Fibroblast of skin of left quadriceps (primary cell): ENCODE measurements around the gene KLHDC3.
A peak's percentile ranks its signal among the peaks of the same experiment; 100 is the strongest.
"Not testable (repeated sequence)": the region's sequence is repeated elsewhere in the genome, so short reads cannot be mapped to it uniquely, and the experiment has no call there.

ENCODE experiments used
- DNase-seq, 2 experiments: peaks; one replicate each; pipeline ENCODE4 v3.0.0-alpha.2; 2013; ENCODE audit warnings: low read depth in 2 of 2

Gene KLHDC3

DNA sequence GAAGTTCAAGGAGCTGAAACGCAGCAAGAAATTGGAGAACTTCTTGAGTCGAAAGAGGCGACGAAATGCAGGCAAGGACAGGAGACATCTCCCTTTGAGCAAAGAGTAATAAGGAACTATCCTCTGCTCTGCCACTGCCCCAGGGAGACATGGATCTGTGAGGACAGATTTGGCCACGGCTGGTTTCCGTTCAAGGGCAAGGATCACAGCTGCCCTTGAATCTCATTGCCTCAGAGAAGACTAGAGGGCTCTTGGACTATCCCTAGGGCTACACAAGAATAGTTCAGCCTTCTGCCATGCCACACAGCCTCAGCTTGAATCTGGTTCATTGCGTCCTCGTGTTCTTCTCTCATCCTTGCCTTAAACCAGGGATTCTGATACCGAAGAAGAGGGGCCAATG, 15.1 kb downstream of the KLHDC3 start:
- DNase-seq, result no peak

DNA sequence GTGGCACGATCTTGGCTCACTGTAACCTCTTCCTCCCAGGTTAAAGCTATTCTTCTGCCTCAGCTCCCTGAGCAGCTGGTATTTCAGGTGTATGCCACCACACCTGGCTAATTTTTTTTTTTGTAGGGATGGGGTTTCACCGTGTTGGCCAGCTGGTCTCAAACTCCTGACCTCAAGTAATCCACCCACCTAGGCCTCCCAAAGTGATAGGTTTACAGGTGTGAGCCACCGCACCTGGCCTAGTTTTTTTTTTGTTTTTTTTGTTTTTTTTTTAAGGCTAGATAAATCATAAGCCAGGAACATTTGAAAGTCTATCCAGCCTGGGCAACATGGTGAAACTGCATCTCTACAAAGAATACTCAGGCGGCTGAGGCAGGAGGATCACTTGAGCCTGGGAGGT, 18.3 kb downstream of the KLHDC3 start:
- no peak for DNase-seq

DNA sequence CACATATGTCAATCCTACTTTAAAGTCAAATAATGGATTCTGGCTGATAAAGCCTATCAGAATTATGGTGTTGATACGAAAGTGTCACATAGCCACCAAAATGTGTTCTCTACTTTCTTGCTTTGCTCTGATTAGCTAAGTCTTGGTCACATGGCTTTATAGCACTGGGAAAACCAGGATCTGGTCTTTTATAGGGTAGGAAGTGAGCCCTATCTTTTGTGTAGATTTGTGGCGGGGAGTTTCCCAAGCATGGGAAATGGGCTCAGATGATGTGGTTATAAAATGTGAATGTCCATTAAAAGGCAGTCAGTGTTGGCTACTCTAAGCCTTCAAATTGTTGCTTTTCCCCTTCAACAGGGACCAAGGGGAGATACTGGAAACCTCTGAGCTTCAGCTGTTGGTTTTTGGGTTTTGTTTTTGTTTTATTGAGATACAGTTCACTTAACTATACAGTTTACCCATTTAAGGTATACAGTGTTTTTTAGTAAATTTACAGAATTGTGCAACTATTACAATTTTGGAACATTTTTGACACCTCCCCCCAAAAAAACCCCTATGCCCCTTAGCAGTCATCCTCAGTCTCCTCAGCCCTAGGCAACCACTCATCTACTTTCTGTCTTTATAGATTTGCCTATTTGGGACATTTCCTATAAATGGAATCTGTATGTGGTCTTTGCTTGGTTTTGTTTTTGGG, 19.6 kb downstream of the KLHDC3 start:
- no peak for DNase-seq

DNA sequence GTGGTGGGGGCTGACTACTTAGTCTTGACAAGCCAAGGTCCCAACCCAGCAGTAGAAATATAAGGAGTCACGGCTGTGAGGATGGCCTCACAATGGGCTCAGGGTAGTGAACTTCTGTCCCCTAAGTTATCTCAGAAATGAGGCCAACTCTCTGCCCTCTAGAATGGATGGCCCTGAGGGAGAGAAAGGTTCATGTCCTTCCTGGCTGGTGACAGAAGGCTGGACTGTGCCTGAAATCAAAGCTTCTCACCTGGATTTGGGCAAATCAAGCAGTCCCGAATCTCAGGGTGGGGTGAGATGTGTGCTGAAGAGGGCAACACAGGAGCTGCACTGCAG, 20.1 kb downstream of the KLHDC3 start:
- no peak for DNase-seq

DNA sequence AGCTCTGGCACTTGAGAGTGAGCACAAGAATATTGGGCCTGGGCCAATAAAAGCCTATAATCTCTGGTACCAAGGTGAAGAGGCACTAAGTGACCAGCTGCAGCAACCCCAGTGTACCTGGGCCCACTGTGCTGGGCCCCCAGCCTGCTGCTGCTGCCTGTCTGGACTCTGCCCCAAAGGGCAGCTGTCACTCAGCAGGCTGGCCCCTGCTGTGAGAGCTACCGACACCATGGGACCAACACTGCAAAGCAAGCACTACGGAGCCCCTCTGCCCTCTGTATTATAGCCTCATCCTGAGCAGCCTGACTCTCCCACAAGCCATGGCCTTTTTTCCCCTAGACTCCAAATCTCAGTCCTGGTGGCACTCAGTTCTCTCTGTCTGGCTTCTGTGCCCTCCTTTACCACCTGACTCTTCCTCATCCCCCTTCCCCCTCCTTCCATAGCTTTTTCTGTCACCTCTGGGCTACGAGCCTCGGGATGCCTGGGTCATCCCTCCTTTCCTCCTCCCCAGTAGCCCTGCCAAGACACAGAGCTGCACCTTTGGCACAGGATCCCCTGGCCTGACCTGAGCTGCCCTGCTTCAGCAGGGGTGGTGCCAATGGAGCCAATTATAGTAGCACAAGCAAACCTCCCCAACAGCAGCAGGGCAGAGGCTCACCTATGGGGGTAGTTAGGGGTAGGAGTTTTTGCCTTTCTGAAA, 21.6 kb downstream of the KLHDC3 start:
- no peak for DNase-seq

DNA sequence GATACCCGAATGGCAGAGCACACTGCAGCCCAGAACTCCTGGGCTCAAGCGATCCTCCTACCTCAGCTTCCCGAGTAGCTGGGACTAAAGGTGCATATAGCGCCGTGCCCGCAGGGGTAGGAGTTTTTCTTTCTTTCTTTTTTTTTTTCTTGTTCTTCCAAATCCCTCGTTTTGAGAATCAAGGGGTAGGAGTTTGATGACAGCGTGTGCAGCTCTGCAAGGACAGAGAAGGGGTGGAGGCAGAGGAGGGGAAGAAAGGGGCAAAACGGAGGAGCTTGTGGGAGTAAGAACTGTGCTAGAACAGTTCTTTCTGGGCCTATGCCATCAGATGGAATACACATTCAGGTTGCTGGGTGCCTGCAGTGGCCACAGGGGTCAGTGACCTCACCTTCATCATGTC, 22.7 kb downstream of the KLHDC3 start:
- no peak for DNase-seq

DNA sequence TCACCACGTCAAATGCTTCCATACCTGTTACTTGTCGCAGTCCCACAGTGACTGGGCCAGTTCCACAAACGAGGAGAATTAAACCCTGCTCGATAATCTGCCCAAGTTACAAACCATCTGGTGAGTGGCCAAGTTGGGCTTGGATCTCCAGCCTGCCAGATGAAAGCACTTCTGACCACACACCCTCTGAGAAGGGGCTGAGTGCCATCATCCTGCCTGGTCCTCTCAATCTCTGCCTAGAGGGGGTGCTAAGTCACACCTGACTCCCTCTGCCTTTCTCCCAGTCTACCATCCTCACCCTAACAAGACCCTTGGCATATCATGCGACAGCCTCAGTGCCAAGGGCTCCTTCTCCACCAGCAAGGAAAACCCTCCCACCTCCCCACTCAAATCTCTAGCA, 23.1 kb downstream of the KLHDC3 start:
- DNase-seq, result no peak

DNA sequence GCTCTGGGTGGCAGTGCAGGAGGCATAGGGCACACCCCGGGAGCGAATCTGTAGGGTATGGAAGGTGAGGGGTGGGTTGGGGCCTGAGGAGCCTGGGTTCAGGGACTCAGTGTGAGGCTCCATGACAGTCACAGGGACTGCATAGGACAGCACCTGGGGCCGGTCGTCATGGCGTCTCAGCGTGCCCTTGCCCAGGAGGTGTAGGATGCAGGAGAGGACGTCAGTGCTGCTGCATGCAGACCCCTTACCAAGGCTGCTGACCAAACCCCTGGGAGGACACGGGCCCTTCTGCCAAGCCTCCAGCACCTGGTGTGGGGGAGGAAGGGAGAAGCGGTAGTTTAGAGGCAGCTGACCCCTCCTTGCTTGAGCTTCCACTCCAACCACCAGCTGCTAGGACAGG, 23.7 kb downstream of the KLHDC3 start:
- no peak for DNase-seq

DNA sequence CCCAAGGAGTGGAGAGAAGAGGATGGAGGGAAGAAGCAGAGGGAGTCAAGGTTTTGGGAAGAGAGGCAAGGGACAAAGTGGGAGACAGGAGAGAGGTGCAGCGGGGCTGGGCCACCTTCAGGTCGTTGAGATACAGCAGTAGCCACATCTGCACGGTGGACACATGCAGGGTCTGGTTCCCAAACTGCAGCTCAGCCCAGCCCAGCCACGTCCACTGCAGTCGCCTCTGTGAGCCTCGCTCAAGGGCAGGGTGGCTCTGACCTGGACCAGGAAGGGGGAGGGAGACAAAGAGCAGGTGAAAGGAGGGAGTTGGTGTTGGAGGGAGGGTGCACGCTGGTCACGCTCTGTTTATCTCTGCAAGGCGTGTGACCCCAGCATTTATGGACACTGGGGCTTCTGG, 24.7 kb downstream of the KLHDC3 start:
- DNase-seq, result no peak

DNA sequence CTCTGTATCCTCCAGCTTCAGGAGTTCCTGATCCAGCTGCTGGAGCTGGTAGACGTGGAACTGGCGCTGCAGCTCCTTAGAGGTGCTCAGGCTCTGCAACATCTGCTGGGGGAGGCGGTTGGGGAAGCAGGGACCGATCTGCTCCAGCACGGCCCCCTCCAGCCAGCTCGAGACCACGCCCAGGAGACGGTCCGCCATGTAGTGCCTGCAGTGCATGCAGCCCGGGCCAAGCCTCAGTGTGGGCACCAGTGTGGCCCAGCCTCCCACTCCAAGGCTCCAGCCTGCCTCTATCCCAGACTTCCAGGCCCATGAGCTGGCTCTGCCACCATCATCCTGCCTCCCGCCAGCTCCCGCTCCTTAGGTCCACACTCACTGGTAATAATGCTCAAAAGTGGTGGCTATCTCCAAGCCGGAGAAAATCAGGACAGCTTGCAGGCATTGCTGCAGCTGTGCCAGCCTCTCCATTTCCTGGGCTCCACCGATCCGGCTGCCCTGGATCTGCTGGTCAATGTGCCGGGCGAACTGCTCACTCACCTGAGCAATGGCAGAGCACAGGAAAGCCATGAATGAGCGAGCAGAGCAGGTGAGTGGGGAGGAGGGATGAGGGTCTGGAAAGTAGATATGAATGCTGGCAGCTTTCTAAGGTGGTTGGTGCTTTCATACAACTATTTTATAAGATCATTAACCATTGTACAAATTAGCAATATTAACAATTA, 26.7 kb downstream of the KLHDC3 start:
- no peak for DNase-seq

DNA sequence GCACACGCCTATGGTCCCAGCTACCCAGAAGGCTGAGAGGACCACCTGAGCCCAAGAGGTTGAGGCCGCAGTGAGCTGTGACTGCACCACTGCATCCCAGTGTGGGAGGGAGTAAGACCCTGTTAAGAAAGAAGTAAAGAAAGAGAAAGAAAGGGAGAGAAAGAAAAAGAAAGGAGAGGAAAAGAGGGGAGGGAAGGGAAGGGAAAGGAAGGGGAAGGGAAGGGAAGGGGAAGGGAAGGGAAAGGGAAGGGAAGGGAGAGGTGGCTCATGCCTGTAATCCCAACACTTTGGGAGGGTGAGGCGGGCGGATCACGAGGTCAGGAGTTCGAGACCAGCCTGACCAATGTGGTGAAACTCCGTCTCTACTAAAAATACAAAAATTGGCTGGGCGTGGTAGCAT, 27.4 kb downstream of the KLHDC3 start:
- DNase-seq, result not testable (repeated sequence)

DNA sequence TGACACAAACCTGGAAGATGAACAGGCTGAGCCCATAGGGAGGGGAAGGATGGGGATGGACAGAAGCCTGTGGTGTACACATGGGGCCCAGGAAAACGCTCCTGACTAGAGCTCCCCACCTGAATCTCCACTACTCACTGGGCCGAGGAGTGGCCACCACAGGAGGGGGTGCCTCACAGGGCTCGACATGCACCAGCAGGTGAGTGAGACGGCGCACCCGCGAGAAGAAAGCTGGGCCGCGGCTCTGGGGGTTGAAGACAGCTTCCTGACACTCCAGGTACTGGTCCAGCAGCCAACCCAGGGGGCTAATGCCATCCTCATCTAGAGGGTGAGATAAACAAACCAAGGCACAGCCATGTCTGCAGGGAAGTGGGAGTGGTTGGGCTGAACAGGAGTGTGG, 29.3 kb downstream of the KLHDC3 start:
- no peak for DNase-seq

DNA sequence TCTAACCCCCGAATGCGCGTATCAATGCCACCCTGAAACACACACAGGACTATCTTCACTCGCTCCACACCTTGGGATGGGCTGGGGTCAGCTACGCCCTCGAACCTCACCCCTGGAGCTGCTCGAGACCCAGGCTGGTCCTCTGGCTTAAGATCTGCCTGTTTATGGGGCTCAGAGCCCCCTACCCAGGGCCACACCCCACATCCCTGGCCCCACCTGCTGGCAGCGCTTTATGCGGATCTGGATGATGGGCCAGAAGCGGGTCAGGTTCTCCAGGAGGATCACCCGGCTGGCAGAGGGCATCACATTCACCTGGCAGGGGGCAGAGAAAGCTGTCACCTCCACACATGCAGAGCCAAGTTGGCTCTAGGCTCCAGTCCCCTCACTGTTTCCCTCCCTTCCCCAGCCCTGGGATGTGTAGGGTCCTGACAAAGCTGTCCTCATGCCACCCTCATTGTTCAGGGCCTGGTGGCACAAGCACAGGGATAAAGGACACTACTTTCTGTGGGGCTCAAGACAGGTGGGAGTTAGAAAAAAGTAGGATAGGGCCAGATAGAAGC, 31.4 kb downstream of the KLHDC3 start:
- no peak for DNase-seq

DNA sequence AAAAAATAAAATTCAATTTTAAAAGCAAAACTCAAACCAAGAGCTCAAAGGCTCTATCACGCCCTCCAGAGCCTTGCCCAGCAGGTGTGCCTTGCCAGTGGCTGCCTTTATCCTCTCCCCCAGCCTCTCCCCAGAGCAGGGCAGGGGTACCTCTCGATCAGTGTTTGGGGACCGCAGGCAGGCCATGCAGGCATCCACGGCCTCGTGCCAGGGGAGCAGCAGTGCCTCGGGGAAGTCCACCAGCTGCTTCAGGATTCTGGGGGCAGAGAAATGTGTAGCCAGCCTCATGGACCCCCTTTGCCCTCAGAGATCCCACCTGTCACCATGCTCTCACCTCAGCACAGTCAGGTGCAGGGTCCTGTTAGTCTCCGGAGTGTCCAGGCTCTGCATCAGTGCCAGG, 33.9 kb downstream of the KLHDC3 start:
- DNase-seq, result no peak

DNA sequence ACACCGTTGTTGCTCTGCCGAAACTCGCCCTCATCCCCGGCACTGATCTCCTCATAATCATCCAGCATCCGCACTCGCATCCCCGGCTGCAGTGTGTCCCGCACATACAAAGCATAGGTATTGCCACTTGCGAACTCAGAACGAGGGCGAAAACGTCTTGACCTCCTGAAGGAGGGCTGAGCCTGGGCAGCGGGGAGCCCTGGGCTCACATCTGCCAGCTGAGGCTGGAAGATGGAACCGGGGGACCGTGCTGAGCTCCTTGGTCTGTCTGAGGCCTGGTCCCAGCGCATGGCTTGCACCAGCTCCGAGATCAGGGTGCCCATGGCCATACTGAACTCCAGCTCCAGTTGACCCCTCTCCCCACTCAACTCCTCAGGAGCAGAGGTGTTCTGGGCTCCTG, 36.9 kb downstream of the KLHDC3 start:
- no peak for DNase-seq

DNA sequence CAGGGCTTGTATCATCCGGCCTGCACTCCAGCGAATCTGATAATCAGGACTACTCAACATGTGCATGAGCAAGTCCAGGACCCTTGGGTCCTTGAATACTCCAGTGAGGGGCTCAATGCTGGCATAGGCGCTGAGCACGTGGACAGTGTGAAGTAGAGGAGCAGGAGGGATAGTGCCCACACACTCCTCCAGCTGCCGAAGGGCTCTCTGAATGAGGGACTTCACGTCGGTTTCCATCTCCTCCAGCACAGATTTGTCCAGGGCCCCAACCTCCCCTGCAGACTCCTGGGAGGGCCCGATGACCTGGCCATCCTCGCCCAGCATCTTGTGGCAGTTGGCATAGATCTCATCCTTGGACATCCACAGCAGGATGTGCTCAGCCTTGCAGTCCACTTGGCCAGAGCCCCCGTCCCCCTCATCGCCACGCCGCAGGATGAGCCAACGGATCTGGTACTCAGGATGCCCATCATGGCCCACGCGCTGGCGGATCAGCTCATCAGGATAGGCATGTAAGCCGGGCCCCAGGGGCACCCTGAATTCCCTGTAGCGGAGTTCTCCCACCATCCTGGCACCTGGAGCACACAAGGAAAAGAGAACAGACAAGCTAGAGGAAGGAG, 38.3 kb downstream of the KLHDC3 start:
- DNase-seq, result no peak

DNA sequence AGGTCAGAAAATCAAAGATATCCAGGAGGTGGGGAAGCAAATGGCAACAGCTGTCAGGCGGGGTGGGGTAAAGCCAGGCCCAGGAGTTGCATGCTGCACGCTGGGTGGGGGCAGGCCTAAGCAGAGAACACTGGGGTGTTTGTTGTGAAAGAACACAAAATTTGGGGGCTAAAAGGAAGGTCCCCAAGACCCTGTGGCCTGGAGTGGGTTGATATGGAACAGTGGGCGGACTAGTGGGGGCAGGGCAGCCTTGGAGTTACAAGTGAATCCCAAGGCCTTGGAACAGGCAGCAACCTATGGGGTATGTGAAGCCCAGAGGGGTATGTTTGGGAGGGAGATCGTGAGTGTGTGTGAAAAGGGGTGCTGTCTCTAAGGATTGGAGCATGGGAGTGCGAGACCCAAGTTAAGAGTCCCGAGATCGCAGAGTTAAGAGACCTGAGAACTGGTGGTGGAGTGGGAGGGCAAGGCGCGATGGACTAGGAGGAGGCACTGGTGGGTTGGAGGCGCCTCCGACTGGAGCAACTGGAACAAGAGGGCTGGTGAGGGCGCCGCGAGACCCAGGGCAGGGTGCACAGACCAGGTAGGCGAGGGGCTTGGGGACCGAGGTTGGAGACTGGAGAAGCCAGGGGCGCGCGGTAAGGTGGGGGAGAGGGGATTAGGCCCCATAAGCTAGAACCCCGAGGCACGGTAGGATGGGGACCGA, 38.9 kb downstream of the KLHDC3 start:
- no peak for DNase-seq

DNA sequence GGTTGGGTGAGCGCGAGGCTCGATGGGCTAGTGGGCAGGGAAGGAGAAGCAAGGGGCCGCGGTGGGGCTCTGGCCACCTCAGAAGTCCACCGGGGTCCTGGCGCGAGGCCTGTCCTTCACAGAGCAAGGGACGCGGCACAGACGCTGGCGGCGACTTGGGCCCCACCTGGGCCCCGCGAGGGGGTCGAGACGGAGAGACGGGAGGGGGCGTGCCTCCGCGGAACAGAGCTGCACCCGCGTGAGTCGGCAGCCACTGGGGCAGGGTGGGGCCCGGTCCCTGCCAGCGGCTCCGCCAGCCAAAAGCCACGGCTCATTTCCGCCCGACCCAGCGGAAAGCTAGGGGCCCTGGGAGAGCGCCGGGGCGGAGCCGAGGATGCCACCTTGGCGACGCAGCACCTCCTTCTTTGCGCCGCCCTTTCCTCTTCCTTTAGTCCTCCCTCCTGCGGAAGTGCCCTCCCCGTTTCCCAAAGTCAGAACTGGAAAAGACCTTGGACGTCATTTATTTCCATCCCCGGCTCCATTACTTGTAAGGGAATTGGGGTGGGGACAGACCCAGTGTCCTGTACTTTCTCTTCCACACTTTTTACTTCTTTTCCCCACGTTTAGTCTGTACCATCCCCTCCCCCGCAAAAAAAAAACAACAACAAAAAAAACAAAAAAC, 39.6 kb downstream of the KLHDC3 start, which contains the start of gene CUL7:
CUL7 (minus strand) TSS at position 307 of the 661 bp plus-strand sequence. CDS start 1,063 bp downstream, outside the sequence.
- peak; percentile 91 for DNase-seq

DNA sequence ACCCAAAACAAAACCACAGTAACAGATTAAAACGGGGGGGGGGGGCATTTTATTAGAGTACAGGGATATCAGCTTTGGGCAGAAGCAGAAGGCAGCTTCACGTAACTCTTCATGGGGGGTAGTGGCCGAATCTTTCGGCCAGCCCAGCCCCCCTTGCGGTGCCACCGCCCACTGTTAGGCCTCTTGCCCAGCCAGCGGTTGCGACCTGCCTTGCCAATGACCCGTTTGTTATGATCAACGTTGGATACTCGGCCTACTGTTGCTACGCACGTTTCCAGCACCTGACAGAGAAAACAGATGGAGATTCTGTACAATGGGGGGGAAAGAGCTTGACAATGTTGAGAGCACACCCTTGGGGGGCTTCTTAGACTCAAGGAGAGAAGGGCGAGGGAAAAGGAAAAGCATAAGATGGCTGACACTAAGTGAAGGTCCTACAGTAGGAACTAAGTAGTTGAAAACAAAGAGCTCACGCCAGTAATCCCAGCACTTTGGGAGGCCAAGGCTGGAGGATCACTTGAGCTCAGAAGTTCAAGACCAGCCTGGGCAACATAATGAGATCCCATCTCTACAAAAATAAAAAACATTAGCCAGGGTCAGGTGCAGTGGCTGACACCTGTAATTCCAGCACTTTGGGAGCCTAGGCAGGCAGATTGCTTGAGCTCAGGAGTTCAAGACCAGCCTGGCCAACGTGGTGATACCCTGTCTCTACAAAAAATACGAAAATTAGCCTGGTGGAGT, 40.3 kb downstream of the KLHDC3 start:
- DNase-seq, result no peak

DNA sequence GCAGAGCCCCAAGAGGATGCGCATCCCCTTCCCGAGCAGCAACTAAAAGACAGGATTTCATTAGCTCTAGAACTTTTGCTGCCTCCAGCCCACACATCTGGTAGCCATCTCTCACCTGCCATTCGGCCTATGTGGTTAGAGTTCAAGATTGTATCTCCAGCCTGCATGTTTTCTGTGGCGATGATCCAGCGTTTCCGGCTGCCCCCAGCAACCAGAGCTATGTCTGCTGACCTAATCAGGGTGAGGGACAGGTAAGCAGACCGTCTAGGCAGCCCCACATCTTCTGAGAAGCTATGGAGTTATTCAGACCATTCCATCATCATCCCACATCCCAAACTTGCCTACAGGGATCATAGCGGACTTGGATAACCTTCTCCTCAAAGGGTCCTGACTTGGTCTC, 41.9 kb downstream of the KLHDC3 start:
- no peak for DNase-seq
